HG03159 (cell line): ENCODE data around the gene TRDN.
"Not testable (repeated sequence)": the region's sequence is repeated elsewhere in the genome, so short reads cannot be mapped to it uniquely, and the experiment has no call there.

Source experiments
- ATAC-seq: cut with Tn5 transposase; IDR thresholded peaks from one replicate; pipeline ENCODE4 v1.9.1; 2021; ENCODE audit warnings: mild to moderate bottlenecking, moderate library complexity; ENCODE audit not compliant: unreplicated experiment

TRDN gene

DNA sequence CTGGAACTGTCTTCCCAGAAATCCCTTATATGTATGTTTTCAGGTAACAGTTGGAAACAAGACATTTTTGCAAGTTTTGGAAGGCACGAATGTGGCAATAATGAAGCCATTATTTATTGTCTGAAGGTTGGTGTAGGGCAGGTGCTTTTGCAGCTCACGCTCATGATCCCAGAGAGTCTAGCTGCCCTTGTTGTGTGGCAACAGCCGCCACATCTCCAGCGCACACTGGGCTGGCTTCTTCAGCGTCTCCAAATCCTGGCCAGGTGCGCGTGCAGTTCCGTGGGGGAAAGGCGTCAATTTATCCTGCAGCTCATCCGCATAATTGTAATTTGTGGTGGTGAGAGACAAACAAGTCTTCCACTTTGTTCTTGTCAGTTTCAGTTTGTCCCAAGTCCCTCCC, 71.2 kb downstream of the TRDN start:
- ATAC-seq = no peak

DNA sequence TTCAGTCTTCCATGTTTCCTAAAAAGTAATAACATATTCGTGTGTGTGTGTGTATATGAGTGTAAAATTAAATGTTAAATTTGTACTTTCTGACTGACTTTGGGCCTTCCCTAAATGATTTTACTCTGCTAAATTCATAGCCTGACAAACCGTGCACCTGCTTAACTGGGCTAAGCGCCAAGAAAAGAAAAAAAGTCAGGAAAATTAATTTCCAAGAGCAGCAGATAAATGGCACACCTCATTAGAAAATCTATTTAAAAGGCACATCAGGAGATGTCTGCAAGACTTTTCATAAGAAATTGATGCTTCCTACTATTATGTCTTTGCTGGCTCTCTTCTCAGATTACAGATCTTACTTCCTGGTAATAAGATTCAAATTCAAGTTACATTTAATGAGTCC, 72.4 kb downstream of the TRDN start:
- no peak for ATAC-seq

DNA sequence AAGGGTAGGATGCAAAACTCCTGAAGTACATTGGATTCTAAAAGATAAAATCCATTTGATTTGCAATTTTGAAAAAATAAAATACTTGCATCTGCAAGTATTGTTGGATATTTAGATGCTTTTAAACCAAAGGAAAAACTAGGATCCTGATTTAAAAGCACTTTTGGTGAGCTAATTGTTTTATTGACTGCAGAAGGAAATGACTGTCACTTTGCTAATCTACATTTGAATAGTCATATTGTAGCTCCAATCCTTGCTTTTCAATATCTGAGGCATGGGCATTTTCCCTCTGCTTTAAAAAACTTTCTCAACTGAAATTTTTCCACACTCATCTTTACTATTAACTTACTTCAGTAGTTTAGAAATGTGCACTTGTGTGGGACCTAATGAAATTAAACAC, 74.1 kb downstream of the TRDN start:
- no peak for ATAC-seq

DNA sequence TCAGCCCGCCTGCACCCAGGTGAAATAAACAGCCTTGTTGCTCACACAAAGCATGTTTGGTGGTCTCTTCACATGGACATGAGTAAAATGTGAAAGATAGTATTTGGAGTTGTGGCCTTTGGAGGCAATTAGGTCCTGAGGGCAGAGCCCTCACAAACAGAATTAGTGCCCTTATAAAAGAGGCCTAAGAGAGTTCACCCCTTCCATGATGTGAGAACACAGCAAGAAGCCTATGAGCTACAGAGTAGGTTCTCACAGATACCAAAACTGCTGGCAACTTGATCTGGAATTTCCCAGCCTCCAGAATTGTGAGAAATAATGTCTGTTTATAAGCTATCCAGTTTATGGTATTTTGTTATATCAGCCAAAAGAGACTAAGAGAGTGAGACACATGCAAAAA, 74.5 kb downstream of the TRDN start:
- ATAC-seq = no peak

DNA sequence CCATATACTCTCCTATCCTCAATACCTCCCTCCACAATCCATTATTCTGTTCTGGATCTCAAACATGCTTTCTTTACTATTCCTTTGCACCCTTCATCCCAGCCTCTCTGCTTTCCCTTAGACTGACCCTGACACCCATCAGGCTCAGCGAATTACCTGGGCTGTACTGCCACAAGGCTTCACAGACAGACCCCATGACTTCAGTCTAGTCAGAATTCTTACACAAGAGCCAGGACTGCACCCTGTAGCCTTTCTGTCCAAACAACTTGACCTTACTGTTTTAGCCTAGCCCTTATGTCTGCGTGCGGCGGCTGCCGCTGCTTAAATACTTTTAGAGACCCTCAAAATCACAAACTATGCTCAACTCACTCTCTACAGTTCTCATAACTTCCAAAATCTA, 76.9 kb downstream of the TRDN start:
- ATAC-seq = not testable (repeated sequence)

DNA sequence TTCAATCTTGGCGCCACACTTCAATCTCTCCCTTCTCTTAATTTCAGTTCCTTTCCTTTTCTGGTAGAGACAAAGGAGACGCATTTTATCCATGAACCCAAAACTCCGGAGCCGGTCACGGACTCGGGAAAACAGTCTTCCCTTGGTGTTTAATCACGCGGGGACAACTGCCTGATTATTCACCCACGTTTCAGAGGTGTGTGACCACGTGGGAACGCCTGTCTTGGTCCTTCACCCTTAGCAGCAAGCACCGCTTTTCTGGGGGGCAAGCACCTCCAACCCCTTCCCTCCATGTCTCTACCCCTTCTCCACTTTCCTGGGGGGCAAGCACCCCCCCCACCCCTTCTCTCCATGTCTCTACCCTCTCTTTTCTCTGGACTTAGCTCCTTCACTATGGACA, 79.3 kb downstream of the TRDN start:
- ATAC-seq = not testable (repeated sequence)

DNA sequence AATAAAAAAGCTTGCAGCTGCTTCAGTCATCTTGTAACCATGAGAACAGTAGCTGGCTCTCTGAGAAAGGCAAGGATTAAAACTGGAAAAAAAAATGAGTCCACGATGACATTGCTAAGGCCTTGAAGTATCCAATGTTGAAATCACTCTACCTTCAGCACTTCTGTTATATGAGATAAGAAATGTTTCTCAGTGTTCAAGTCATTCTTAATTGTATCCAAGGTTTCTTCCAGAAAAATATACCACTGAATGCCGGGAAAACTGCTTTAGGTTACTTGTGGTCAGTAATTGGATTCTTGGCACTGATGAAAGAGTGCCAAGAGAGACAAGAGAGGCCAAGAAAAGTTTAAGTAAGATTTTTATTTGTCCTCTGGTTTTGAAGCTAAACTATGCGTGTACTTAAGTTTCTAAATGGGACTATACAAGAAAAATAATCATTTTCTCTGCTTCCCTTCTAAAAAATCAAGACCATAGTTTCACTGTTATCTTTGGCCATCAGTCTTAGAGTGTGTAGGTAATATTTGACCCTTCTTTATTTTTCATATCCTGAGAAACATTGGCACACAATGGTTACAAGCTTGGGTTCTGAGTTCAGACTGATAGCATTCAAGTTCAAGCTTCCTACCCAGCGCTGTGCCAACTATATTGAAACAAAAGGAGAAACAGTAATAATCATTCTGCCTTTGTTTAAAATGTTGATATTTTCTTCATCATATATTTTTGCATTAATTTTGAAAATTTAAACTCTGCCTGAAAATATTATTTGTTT, 84.6 kb downstream of the TRDN start:
- no peak for ATAC-seq

DNA sequence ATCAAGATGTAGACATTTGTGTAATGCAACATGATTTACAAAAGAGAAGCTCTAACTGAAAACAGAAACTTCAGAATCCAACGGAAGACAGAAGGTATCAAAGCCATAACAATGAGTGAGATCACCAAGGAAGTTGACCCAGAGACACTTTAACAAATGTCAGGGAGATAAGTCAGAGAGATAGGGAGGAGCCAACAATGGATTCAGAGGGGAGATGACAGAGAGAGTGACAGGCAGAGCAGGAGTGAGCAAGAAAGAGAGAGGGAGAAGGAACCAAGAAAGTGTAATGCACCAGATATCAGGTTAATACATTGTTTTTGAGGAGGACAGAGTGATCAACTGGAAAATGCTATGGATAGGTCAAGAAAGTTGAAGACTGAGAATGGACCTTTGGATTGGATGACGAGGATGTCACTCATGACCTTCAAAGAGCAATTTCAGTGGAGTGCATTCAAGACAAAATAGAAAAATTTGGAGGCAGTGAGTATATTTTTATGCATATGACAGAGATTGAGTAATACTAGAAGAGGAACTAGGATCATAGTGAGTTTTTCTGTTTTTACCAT, 86.6 kb downstream of the TRDN start:
- ATAC-seq = no peak

DNA sequence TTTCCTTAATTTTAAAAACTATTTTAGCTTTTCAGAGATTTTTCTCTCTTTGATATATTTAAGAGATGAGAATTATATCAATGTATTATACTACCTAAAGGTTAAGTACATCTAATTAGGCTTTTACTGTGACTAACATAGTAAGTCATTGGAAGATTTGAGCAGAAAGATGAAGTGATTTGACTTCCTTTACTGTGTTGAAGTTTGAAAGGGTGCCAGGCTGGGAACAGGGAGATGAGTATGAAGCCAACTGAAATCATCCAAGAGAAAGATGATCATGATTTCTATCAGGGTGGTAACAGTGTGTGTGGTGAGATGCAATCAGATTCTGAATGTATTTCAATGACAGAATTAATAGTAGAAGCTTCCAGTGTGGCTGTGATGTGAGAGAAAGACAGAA, 87.3 kb downstream of the TRDN start:
- no peak for ATAC-seq

DNA sequence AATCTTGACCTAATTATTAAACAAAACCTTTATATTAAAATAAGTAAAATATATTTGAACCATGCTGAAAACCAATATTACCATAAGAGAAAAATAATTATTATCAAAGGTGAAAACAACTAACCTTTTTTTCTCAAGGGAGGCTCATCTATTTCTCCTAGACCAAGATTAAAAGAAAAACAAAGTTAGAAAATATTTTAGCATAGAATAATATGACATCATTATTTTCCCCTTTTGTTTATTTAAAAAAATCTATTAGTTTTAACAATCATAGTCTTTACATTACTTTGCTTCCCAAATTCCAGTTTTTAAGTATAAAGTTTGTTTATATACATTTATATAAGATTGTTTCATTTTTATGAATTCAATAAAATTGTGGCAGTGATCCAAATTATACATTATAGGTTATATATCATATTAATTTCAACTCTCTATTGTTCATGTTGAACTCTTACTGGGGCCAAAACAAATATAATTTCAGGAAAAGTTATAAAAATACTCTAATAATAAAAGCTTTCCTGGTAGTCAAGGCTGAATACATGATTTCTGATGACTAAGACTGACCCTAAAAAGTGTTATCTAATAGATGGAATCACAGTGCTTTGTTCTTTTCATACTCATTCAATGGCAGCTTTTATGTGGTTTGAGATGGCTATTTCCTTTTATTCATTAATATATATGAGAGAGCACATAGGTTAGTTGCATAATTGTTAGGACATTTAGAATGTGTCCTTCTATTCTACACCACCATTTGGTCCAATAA, 89.4 kb downstream of the TRDN start:
- no peak for ATAC-seq

DNA sequence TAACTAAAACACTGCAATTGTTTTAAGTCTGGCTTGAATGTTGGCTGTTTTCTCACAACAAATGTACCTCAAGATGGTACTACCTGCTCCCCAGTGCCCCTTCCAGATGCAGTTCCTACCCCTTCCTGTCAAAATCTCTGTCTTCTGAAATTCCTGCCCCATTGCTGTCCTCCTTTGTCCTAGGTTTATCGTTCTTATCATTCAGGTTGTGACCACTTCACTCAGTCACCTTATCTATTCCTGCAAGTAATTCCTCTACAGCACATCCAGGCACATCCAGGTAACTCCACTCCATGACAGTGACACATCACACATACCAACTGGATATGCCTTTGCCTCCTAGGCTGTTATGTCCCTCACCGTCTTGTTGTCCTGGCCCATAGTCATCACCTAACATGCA, 90.2 kb downstream of the TRDN start:
- no peak for ATAC-seq

DNA sequence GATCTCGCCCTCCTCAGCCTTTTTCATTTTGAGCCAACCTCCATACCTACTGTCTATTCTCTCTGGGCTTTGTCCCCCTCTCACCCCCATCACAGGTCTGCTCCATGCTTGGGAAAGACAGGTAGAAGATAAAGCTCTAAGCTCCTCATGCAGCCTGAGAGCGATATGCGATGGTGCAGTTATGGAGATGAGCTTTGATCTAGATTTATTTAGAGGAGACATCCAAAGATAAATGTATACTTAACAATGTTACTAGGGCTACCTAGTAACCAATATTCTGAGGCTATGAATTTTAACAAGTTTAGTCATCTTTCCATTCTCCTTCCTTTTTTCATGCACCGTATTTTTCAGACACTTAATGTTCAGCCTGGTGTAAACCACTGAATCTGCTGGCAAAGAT, 95.3 kb downstream of the TRDN start:
- ATAC-seq = no peak

DNA sequence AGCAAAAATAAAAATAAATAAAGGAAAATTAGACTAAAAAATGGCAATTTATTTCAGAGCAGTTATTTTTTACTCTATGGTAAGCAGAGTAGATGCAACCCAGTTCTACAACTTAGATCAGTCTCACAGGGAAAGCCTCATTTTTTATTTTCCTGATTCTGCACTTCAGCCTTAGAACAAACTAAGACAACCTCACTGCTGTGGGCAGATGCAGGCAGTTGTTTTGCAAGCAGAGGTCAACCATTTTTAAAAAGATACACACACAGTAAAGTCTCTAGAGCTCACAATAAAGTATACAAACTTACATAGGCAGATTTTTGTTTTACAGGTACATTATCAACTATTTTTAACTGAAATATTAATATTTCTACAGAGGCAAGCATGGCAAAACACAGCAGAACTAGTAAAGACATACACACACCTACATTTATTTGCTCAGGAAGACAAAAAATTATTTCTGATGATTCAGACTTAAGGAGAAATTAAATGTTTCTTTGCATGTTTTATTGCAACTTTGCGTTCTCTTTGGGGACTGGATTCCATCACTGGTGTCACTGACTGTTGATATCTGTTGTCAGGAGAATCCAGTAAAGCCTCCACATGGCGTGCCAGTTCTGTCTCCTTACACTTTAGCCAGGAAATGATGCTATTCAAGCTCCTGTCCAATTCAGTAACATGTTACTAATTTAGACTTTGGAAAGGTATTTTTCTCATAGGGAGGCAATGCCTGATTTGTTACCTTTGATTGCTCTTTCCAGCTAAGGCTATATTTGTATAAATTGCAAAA, 102.7 kb downstream of the TRDN start:
- ATAC-seq = no peak

DNA sequence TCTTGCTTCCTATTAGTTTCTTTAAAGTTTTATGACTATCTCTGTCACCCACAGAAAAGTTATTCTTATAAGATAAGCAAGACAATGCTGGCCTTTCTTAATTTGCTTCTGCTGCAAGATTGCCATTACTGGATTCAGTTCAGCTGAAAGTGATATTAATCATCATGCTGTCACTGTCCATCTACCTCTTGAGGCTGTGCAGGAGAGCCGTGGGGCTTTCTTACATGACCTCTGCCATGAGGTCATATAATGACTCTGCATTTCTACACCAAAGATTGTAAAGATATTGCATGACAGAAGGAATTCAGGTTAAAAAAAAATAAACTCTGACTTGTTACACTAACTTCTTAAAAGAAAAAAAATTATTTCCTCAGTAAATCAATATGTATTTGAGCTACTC, 106.9 kb downstream of the TRDN start:
- peak; percentile 47 for ATAC-seq

DNA sequence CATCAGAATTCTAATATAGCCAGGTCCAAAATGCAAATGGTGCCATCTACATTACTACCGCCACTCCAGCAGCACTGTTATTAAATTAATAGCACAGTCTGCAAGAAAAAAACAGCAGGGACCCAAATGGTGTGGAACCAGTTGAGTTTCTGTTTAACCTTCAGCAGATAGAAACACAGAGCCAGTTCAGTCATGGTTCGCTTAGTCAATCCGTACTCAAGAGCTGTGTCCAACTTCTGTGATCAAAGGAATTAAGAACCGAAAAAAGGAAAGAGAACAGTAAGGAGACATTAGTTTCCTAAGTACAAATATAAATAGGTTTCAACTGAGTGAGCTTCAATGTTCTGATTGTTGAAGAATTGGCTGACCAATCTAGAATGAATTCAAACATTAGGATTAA, 107.7 kb downstream of the TRDN start:
- no peak for ATAC-seq

DNA sequence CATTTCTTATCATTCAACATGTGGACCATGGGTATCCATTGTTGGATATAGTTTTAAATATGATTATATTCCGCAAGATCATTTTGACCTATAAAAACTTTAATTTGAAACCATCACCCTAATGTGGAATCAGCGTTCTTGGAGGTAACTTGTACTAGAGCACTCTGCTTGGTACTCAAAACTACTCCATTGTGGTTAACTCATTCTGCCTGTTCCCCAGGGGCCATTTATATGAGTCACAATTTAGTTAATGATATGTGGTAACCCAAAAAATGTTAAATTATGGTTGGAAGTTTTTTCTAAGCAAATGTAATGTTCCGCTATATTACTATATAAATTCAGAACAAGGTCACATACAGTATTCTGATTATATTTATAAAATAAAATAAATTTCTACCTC, 109.3 kb downstream of the TRDN start:
- ATAC-seq = no peak

DNA sequence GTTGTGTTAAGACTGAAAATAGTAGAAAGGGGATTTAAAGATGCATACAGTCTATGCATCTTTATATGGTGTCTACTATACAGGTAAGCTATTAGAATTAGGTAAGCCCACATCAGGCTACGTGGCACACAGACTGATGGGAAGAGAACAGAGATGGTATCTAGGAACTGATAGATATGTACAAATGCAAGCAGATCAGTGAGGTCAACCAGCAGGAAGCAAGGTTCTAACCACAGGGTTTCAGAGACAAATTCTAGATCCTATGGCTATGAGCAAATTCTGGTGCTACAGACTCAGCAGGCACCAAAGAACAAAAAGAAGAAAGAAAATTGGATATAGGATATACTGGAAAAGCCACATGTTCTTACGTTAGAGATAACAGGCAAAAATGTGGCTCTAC, 110.6 kb downstream of the TRDN start:
- no peak for ATAC-seq

DNA sequence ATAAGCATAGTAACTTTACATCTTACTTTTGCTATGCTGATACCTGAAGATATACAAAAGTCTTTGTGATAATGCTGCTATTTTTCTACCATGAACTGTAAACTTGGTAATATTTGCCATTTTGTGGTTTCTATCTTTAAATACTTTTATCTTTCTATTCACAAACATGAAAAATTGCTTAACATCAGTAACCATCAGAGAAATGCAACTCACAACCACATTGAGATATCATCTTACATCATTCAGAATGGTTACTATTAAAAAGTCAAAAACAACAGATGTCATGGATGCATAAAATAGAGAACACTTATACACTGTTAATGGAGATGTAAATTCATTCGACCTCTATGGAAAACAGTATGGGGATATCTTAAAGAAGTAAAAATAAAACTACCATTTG, 112.0 kb downstream of the TRDN start:
- no peak for ATAC-seq

DNA sequence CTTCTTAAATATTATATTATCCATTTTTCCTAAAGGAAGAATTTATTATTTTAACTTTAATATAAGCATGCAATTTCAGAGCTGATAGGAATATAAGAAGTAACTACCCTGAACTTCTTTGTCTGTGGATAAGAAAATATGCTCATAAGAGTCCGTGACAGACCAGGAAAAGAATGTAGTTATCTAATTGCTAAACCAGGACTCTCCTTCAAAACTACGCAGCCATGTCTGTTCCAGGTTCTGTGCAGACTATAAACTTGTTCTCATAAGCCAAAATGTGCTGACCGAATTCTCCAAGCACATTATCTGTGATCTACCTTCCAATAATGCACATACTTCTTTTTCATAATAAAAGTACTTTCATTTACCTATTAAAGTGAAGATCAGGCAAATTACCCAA, 116.5 kb downstream of the TRDN start:
- ATAC-seq = no peak

DNA sequence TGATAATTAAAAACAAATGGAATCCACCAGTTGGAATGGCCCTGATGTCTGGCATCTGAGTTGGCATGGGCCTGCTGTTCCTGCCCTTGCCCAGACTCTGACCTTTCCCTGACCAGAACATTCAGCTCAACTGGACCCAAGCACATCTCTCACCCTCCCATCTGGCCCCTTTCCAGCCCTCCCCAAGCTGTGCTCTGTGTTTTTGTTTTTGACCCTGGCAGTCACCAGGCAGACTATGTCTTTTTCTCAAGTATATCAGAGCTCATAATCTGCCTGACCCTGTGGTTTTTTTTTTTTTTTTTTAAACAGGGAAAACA, 117.6 kb downstream of the TRDN start:
- no peak for ATAC-seq

DNA sequence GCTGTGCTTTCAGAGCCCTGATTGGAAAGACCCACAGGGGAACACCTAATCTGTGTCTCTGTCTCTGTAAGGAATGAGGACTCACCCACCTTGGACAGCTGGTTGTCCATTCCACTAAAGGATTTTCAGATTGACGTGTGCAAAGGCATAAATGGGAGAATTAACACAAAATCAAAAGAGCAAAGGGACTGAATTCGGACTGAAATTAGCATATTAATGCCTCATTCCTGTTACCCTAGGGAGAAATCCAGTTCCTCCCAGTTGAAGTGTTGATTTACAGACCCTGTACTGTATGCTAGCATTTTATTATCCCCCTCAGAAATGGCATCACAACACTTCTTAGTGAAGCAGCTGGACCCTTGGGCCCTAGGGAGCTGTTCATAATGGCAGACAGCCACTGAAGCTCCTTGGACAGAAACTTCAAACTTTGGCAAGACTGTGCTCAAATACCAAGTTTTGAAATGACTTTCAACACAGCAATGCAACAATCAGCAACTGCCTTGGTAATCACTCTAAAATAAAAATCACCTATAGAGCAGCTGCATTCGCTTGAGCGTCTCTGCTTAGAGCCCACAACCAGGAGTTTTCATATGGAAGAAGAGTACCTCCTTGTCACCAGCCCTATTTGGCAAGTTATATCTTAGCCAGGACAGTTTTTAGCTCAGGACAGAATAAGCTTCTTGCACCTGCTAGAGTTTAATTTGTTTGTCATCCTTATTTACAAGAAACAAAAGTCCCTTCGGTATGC, 118.1 kb downstream of the TRDN start:
- no peak for ATAC-seq
